ENCODE measurements around the gene NMS. TPM values are rescaled to one million over a fixed set of nuclear protein-coding genes. Genes with fewer than 3 reads are reported as not detected.

The NMS gene
- total and polyA plus RNA-seq, 2 experiments from 2014 or later = not detected

GRCh38 chr2:100483895-100484294, 13.6 kb downstream of the NMS start:
- 85% methylated on average over 5 of the region's 5 CpGs for WGBS (ENCODE audit: low lambda C conversion rate, missing lambda C conversion rate)

GRCh38 chr2:100484390-100484789, 14.1 kb downstream of the NMS start:
- Histone ChIP-seq H3K4me2 (no peak overlapping the region), H2AFZ (no peak overlapping the region), H3K36me3 (replicated peaks; ENCODE audit: insufficient read depth, low read depth) (no peaks in the 10 kb centered on the region), H3K9me3 (ENCODE audit: low read depth) (no peaks in the 10 kb centered on the region), H4K20me1 (ENCODE audit: insufficient read depth, poor library complexity, severe bottlenecking) (no peaks in the 10 kb centered on the region), H3K79me2 (no peaks in the 10 kb centered on the region), H3K27ac (no peak overlapping the region), H3K9me2 (replicated peaks; ENCODE audit: insufficient read depth) (no peaks in the 10 kb centered on the region), H3K27me3 (no peaks in the 10 kb centered on the region), H3K4me1 (ENCODE audit: insufficient read depth) (no peaks in the 10 kb centered on the region), H3K4me3 (no peak overlapping the region)
- 88% methylated on average over 5 of the region's 5 CpGs for WGBS (ENCODE audit: low lambda C conversion rate, missing lambda C conversion rate)
- no peak for DNase-seq (ENCODE audit: low spot score)
- TF ChIP-seq EZH2 (IDR thresholded peaks at IDR 0.05; ENCODE audit: borderline replicate concordance) = no peak
- no peak for TF ChIP-seq EZH2phosphoT487 (IDR thresholded peaks at IDR 0.05; ENCODE audit: low read depth, severe bottlenecking, unreplicated experiment)
- TF ChIP-seq CTCF (IDR thresholded peaks at IDR 0.05; ENCODE audit: poor library complexity) = no peak

More at GRCh38 chr2:100483895-100484294, 13.6 kb downstream of the NMS start:
- H3K79me2 ChIP-seq = no peaks in the 10 kb centered on the region
- DNase-seq (ENCODE audit: low spot score) = no peak
- H2AFZ ChIP-seq = no peak overlapping the region
- H3K27me3 ChIP-seq = no peaks in the 10 kb centered on the region
- H3K4me3 ChIP-seq = no peak overlapping the region
- no peaks in the 10 kb centered on the region for H3K36me3 ChIP-seq (replicated peaks; ENCODE audit: insufficient read depth, low read depth)
- H3K9me3 ChIP-seq (ENCODE audit: low read depth) = no peaks in the 10 kb centered on the region
- H3K9me2 ChIP-seq (replicated peaks; ENCODE audit: insufficient read depth) = no peaks in the 10 kb centered on the region
- H3K4me2 ChIP-seq = no peak overlapping the region
- no peak for TF ChIP-seq CTCF (IDR thresholded peaks at IDR 0.05; ENCODE audit: poor library complexity)
- no peak for TF ChIP-seq EZH2phosphoT487 (IDR thresholded peaks at IDR 0.05; ENCODE audit: low read depth, severe bottlenecking, unreplicated experiment)
- no peak for TF ChIP-seq EZH2 (IDR thresholded peaks at IDR 0.05; ENCODE audit: borderline replicate concordance)
- H3K4me1 ChIP-seq (ENCODE audit: insufficient read depth) = no peaks in the 10 kb centered on the region
- H3K27ac ChIP-seq = no peak overlapping the region
- H4K20me1 ChIP-seq (ENCODE audit: insufficient read depth, poor library complexity, severe bottlenecking) = no peaks in the 10 kb centered on the region

- no peak for TF ChIP-seq CTCF (IDR thresholded peaks at IDR 0.05; ENCODE audit: poor library complexity)
- TF ChIP-seq EZH2 (IDR thresholded peaks at IDR 0.05; ENCODE audit: borderline replicate concordance) = no peak
- no peak for TF ChIP-seq EZH2phosphoT487 (IDR thresholded peaks at IDR 0.05; ENCODE audit: low read depth, severe bottlenecking, unreplicated experiment)
- no peak overlapping the region for H3K4me2 ChIP-seq
- WGBS (ENCODE audit: low lambda C conversion rate, missing lambda C conversion rate) = 87% methylated on average over 2 of the region's 2 CpGs
- no peaks in the 10 kb centered on the region for H3K36me3 ChIP-seq (replicated peaks; ENCODE audit: insufficient read depth, low read depth)
- no peaks in the 10 kb centered on the region for H3K9me2 ChIP-seq (replicated peaks; ENCODE audit: insufficient read depth)
- H3K4me1 ChIP-seq (ENCODE audit: insufficient read depth) = no peaks in the 10 kb centered on the region
- no peak overlapping the region for H2AFZ ChIP-seq
- no peaks in the 10 kb centered on the region for H4K20me1 ChIP-seq (ENCODE audit: insufficient read depth, poor library complexity, severe bottlenecking)
- DNase-seq (ENCODE audit: low spot score) = no peak
- H3K9me3 ChIP-seq (ENCODE audit: low read depth) = no peaks in the 10 kb centered on the region
- H3K4me3 ChIP-seq = no peak overlapping the region
- H3K27me3 ChIP-seq = no peaks in the 10 kb centered on the region
- H3K27ac ChIP-seq = no peak overlapping the region
- no peaks in the 10 kb centered on the region for H3K79me2 ChIP-seq
Measured at GRCh38 chr2:100485396-100485795, 15.1 kb downstream of the NMS start.

- Histone ChIP-seq H3K4me1 (ENCODE audit: insufficient read depth) (no peaks in the 10 kb centered on the region), H3K9me3 (ENCODE audit: low read depth) (no peaks in the 10 kb centered on the region), H3K36me3 (replicated peaks; ENCODE audit: insufficient read depth, low read depth) (no peaks in the 10 kb centered on the region), H3K27me3 (no peaks in the 10 kb centered on the region), H3K4me3 (no peak overlapping the region), H3K9me2 (replicated peaks; ENCODE audit: insufficient read depth) (no peaks in the 10 kb centered on the region), H2AFZ (no peak overlapping the region), H3K79me2 (no peaks in the 10 kb centered on the region), H3K27ac (no peak overlapping the region), H4K20me1 (ENCODE audit: insufficient read depth, poor library complexity, severe bottlenecking) (no peaks in the 10 kb centered on the region), H3K4me2 (no peak overlapping the region)
- TF ChIP-seq EZH2phosphoT487 (IDR thresholded peaks at IDR 0.05; ENCODE audit: low read depth, severe bottlenecking, unreplicated experiment) (no peak), CTCF (IDR thresholded peaks at IDR 0.05; ENCODE audit: poor library complexity) (no peak), EZH2 (IDR thresholded peaks at IDR 0.05; ENCODE audit: borderline replicate concordance) (no peak)
- WGBS (ENCODE audit: low lambda C conversion rate, missing lambda C conversion rate) = 81% methylated on average over 6 of the region's 6 CpGs
- no peak for DNase-seq (ENCODE audit: low spot score)
Measured at GRCh38 chr2:100494712-100495111, 24.4 kb downstream of the NMS start.
